T-helper 22 cell (primary cell): Measurements from ENCODE around the gene KPNA6.
"Not testable (repeated sequence)": the region's sequence is repeated elsewhere in the genome, so short reads cannot be mapped to it uniquely, and the experiment has no call there.

ENCODE experiments used
- DNase-seq: peaks from one replicate; pipeline ENCODE4 v3.0.0-alpha.2; 2020; ENCODE audit warnings: low read depth

The KPNA6 gene

GRCh38 chr1:32142446-32143301, 34.8 kb downstream of the KPNA6 start:
- DNase-seq: no peak

DNA sequence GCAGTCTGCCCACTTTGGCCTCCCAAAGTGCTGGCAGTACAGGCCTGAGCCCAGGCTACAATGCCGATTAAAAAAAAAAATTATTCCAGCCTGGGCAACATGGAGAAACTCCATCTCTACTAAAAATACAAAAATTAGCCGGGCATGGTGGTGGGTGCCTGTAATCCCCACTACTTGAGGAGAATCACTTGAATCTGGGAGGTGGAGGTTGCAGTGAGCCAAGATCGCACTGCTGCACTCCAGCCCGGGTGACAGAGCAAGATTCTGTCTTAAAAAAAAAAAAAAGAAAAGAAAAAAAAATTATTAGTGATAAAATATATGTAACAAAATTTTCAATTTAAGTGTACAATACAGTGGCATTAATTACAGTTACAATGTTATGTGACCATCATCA, 35.4 kb downstream of the KPNA6 start:
- not testable (repeated sequence) for DNase-seq

- no peak for DNase-seq
Measured at GRCh38 chr1:32144033-32144432, 36.2 kb downstream of the KPNA6 start.

DNA sequence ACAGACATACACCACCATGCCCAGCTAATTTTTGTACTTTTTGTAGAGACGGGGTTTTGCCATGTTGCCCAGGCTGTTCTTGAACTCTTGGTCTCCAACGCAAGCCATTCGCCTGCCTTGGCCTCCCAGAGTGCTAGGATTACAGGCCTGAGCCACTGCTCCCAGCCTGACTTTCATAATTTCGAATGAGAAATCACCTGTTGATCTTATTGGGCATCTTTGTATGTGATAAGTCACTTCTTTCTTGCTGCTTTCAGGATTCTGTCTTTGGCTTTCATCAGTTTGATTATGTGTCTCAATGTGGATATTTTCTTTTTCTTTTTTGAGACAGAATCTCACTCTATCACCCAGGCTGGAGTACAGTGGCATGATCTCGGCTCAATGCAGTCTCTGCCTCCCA, 39.9 kb downstream of the KPNA6 start:
- DNase-seq: not testable (repeated sequence)

DNA sequence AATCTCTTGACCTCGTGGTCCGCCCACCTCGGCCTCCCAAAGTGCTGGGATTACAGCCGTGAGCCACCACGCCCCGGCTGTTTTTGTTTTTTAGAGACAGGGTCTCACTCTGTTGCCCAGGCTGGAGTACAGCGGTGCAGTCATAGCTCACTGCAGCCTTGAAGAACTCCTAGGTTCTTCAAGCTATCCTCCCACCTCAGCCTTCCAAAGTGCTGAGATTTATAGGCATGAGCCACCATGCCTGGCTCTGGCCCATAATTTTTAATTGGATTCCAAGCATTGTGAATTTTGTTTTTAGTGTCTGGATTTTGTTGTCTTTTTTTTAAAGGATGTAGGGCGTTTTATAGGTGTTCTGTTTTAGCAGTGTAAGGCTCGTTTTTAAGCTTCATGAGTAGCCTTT, 43.0 kb downstream of the KPNA6 start:
- no peak for DNase-seq

- no peak for DNase-seq
Measured at GRCh38 chr1:32151319-32151787, 43.5 kb downstream of the KPNA6 start.

DNA sequence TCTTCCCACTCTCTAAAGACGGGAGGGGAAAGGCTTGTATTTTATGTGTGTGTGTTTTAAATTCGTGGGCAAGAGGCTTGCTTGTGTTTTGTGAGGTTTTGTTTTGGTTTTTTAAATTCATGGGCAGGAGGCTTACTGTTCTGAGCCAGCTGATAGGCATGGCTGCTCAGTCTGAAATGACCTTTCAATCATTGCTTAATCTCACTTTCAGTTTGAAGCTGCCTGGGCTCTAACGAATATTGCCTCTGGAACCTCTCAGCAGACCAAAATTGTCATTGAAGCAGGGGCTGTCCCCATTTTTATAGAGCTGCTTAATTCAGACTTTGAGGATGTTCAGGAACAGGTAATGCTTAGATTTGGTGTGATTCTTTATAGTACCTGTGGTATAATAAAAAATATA, 51.3 kb downstream of the KPNA6 start:
- no peak for DNase-seq

DNA sequence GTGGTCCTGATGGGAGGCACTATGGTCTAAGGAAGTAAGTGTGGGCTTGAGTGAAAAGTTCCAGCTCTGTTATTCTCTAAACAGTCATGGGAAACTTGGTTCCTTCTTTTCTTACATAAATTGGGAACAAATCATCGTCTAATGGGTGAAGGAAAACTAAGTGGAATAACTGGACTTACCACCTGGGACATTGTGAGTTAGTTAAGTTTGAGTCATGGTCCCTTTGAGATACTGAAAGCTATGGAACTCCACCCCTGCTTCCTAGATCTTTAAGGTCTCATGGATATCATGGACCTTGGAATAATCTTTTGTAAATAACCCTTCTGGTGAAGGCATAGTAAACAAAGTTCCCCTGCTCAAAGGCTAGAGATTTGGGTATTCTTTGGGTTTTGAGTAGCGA, 55.5 kb downstream of the KPNA6 start:
- no peak for DNase-seq

- not testable (repeated sequence) for DNase-seq
Measured at GRCh38 chr1:32165633-32166032, 57.8 kb downstream of the KPNA6 start.

GRCh38 chr1:32170991-32171390, 63.1 kb downstream of the KPNA6 start:
- no peak for DNase-seq

GRCh38 chr1:32172621-32173245, 64.9 kb downstream of the KPNA6 start:
- no peak for DNase-seq

DNA sequence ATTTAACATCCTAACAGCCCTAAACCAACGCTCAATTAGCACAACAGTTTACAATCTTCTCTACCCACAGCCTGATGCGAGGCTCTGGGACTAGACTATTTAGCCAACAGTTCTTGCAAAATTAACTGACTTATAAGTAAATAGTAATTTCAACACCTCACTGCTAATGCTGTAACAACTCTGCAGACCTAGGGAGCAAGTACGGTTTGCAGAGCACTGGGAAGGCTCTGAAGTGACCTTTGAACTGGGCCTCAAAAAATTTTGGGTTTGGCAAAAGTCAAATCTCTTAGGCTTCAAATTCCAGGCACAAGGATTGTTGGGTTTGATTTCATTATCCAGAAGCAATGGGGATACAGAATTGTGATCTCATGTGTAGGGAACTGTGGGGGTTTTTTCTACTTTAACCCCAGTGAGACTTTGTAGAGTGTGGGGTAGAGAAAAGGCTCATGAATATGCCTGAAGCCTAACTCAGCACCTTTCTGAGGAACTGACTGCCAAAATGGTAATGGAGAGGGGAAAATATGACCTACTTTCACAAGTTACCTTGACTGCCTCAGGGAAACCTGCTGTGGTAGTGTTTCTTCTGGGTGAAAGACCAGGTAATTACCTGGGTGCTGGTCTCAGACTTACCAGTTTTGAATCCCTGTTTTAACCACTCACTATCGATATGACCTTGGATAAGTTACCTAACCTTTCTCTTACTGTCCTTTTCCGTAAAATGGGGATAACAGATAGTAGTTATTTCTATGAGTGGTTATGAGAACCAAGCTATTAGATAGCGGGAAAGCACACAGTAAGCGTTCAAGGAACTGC, 70.7 kb downstream of the KPNA6 start:
- DNase-seq: no peak

DNA sequence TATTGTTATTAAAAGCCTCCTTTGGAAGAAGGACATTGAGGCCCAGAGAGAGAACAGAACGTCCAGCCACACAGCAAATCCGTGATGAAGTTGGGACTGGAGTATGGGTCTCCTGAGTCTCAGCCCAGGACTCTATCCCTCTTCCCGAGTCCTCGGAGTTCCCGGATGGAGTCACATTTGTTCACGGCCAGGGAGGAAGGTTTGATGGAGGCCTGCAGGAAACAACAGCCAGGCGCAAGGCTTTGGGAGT, 71.3 kb downstream of the KPNA6 start:
- DNase-seq: no peak

- DNase-seq: peak; percentile 79
Measured at GRCh38 chr1:32179443-32180185, 71.8 kb downstream of the KPNA6 start, which contains the start of gene TXLNA. Gene TXLNA, plus strand, starts transcription at chr1:32179675. Its CDS starts 671 bp downstream, at chr1:32180346.

- DNase-seq: no peak
Measured at GRCh38 chr1:32180186-32181060, 72.6 kb downstream of the KPNA6 start.

- DNase-seq: no peak
Measured at GRCh38 chr1:32181065-32181464, 73.2 kb downstream of the KPNA6 start.

GRCh38 chr1:32181563-32181962, 73.7 kb downstream of the KPNA6 start:
- no peak for DNase-seq

GRCh38 chr1:32182060-32182459, 74.2 kb downstream of the KPNA6 start:
- no peak for DNase-seq

DNA sequence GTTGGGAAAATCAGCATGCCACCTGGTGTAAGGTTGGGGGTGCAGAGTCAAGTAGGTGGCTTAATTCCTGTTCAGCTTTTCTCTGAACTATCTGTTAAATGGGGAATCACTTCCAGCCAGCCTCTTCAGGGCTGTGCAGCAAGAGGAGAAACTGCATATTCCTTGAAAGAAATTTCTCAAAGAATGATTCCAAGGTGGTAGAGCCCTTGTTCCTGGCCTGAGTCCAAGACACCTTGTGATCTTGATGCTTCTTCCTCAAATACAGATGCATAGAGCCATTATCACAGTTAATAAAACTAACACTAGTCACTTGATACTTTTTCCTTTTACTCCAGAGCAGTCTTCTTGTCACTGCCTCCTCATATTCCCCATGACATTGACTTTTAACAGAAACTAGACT, 76.8 kb downstream of the KPNA6 start:
- DNase-seq: no peak

DNA sequence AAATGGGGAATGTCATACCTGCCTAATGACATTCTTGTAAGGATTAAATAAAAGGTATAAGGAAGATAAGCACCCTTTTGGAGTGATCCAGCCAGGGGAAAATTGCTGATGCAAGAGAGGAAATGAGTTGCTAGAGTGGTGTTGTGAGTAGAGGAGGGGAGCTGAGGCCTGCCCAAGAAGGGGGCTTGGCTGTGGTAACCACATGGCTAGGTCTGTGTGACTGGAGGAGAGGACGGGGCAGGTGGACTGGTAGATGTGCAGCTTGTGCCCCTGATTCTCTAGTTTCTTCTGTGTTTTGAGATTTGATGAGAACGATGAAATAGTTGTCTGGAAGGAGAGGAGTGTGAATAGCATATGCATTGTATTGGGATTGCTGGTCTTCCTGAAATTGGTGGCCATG, 78.2 kb downstream of the KPNA6 start:
- no peak for DNase-seq

- no peak for DNase-seq
Measured at GRCh38 chr1:32186491-32186890, 78.6 kb downstream of the KPNA6 start.
